Measurements from ENCODE around the gene MEIS3. TPM values are rescaled to one million over a fixed set of nuclear protein-coding genes. Genes with fewer than 3 reads are reported as not detected.

Gene MEIS3
- total RNA-seq, 1 donor from 2014 or later: 32.2 TPM

DNA sequence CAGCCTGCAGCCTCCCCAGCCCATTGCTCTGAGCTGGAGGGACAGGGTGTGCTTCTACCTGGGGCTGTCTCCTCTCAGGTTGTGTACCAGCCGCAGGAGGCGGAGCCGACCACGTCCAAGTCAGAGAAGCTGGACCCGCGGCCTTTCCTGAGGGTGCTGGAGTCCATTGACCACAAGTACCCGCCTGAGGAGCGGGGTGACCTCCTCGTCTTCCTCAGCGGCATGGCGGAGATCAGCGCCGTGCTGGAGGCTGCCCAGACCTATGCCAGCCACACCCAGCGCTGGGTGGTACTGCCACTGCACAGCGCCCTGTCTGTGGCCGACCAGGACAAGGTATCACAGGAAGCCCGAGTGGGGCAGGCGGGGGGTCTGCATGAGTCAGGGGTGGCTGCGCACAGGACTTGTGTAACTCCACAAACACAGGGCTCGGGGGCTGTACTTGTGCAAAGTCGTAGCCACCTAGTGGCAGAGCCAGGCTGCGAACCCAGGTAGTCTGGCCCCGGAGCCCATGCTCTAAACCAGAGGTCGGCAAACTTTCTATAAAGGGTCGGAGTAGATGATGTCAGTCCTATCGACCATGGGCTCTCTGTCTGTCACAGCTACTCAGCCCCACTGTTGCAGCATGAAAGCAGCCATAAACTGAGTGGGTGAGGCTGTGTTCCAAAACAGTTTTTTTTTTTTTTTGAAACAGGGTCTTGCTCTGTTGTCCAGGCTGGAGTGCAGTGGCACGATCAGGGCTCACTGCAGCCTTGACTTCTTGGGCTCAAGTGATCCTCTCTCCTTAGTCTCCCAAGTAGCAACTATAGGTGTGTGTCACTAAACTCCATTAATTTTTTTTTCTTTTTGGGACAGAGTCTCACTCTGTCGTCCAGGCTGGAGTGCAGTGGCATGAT is 61.3 kb downstream of the MEIS3 start:
- DNase-seq (ENCODE audit: low spot score): peak; percentile 27
- peaks cover 35% of the 10 kb centered on the region for H3K36me3 Mint-ChIP-seq
- H3K4me2 ChIP-seq: no peak overlapping the region

DNA sequence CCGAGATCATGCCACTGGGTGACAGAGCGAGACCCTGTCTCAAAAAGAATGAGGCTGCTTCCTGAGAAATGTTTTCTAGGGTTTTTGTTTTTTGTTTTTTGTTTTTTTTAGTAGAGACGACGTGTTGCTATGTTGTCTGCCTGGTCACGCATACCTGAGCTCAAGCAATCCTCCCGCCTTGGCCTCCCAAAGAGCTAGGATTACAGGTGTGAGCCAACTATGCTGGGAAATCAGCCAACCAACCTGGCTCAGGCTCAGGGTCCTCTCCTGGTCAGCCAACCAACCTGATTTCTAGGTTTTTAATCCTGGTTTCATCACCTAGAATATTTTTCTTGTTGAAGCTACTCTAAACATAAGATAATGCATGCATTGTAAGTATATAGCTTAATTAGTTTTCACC is 62.4 kb downstream of the MEIS3 start:
- no peak overlapping the region for H3K27ac Mint-ChIP-seq
- H3K4me3 Mint-ChIP-seq: no peak overlapping the region
- no peaks in the 10 kb centered on the region for H3K9me3 ChIP-seq (ENCODE audit: low read depth)
- no peak for DNase-seq (ENCODE audit: low spot score)
- no peaks in the 10 kb centered on the region for H3K4me1 Mint-ChIP-seq
- H3K36me3 ChIP-seq: no peaks in the 10 kb centered on the region
- H3K27me3 Mint-ChIP-seq (ENCODE audit: insufficient read depth, low read depth): peaks cover 3% of the 10 kb centered on the region
- H3K27me3 ChIP-seq: no peaks in the 10 kb centered on the region
- TF ChIP-seq CTCF (IDR thresholded peaks at IDR 0.05): no peak
- no peak for TF ChIP-seq EZH2 (IDR thresholded peaks at IDR 0.05)
- TF ChIP-seq EZH2phosphoT487 (IDR thresholded peaks at IDR 0.05): no peak
- H3K27ac ChIP-seq: no peak overlapping the region
- no peak overlapping the region for H2AFZ ChIP-seq (replicated peaks)
- peaks cover 39% of the 10 kb centered on the region for H3K36me3 Mint-ChIP-seq
- no peak overlapping the region for H3K4me2 ChIP-seq
- H3K79me2 ChIP-seq (ENCODE audit: low read depth): peaks cover 9% of the 10 kb centered on the region
- H3K4me1 ChIP-seq: no peaks in the 10 kb centered on the region
- no peaks in the 10 kb centered on the region for H4K20me1 ChIP-seq (ENCODE audit: low read depth)
- H3K9ac ChIP-seq: no peak overlapping the region
- H3K4me3 ChIP-seq: no peak overlapping the region
- no peaks in the 10 kb centered on the region for H3F3A ChIP-seq (ENCODE audit: low read depth)
- no peaks in the 10 kb centered on the region for H3K9me3 Mint-ChIP-seq

More for the DNA sequence above, 61.3 kb downstream of the MEIS3 start:
- no peaks in the 10 kb centered on the region for H3K27me3 ChIP-seq
- no peak overlapping the region for H3K4me3 ChIP-seq
- no peak overlapping the region for H3K27ac ChIP-seq
- TF ChIP-seq CTCF (IDR thresholded peaks at IDR 0.05): peak; percentile 38
- no peak for TF ChIP-seq EZH2phosphoT487 (IDR thresholded peaks at IDR 0.05)
- TF ChIP-seq EZH2 (IDR thresholded peaks at IDR 0.05): no peak
- Mint-ChIP-seq H3K27me3 (ENCODE audit: insufficient read depth, low read depth) (no peaks in the 10 kb centered on the region), H3K9me3 (no peaks in the 10 kb centered on the region), H3K4me1 (no peaks in the 10 kb centered on the region), H3K27ac (no peak overlapping the region), H3K4me3 (no peak overlapping the region)
- H3K4me1 ChIP-seq: no peaks in the 10 kb centered on the region
- H3K36me3 ChIP-seq: no peaks in the 10 kb centered on the region
- H4K20me1 ChIP-seq (ENCODE audit: low read depth): no peaks in the 10 kb centered on the region
- no peaks in the 10 kb centered on the region for H3F3A ChIP-seq (ENCODE audit: low read depth)
- H2AFZ ChIP-seq (replicated peaks): no peak overlapping the region
- no peak overlapping the region for H3K9ac ChIP-seq
- no peaks in the 10 kb centered on the region for H3K79me2 ChIP-seq (ENCODE audit: low read depth)
- H3K9me3 ChIP-seq (ENCODE audit: low read depth): no peaks in the 10 kb centered on the region

DNA sequence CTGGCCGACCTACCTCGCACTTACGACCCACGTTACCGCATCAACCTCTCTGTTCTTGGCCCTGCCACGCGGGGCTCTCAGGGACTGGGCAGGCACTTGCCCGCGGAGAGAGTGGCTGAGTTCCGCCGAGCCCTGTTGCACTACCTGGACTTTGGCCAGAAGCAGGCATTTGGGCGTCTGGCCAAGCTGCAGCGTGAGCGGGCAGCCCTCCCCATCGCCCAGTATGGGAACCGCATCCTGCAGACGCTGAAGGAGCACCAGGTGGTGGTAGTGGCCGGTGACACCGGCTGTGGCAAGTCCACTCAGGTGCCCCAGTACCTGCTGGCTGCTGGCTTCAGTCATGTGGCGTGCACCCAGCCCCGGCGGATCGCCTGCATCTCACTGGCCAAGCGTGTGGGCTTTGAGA is 66.0 kb downstream of the MEIS3 start:
- H3K9ac ChIP-seq: no peak overlapping the region
- Mint-ChIP-seq H3K4me3 (no peak overlapping the region), H3K9me3 (no peaks in the 10 kb centered on the region), H3K27me3 (ENCODE audit: insufficient read depth, low read depth) (peaks cover 7% of the 10 kb centered on the region), H3K36me3 (peaks cover 30% of the 10 kb centered on the region), H3K27ac (no peak overlapping the region), H3K4me1 (peaks cover 25% of the 10 kb centered on the region)
- H3K27ac ChIP-seq: no peak overlapping the region
- H3F3A ChIP-seq (ENCODE audit: low read depth): peaks cover 4% of the 10 kb centered on the region
- peaks cover 35% of the 10 kb centered on the region for H3K79me2 ChIP-seq (ENCODE audit: low read depth)
- H4K20me1 ChIP-seq (ENCODE audit: low read depth): peaks cover 5% of the 10 kb centered on the region
- no peak overlapping the region for H3K4me3 ChIP-seq
- H3K4me2 ChIP-seq: no peak overlapping the region
- H3K36me3 ChIP-seq: no peaks in the 10 kb centered on the region
- H3K9me3 ChIP-seq (ENCODE audit: low read depth): no peaks in the 10 kb centered on the region
- TF ChIP-seq EZH2 (IDR thresholded peaks at IDR 0.05): no peak
- TF ChIP-seq CTCF (IDR thresholded peaks at IDR 0.05): no peak
- no peak for TF ChIP-seq EZH2phosphoT487 (IDR thresholded peaks at IDR 0.05)
- DNase-seq (ENCODE audit: low spot score): no peak
- H3K27me3 ChIP-seq: peaks cover 4% of the 10 kb centered on the region
- no peak overlapping the region for H2AFZ ChIP-seq (replicated peaks)
- H3K4me1 ChIP-seq: peaks cover 11% of the 10 kb centered on the region

Other genes with a start within 250 kb of the MEIS3 start
- gene BBC3, start 188.3 kb downstream of the MEIS3 start, total RNA-seq (ENCODE audit: low replicate concordance): 2.8 and 19.1 TPM in 2 replicates
- 3.4 and 16.0 TPM in 2 replicates for gene CCDC9, start 163.0 kb downstream of the MEIS3 start, total RNA-seq (ENCODE audit: low replicate concordance)
- gene INAFM1, start 144.6 kb downstream of the MEIS3 start, total RNA-seq (ENCODE audit: low replicate concordance): 3.7 TPM in 1 of 2 replicates, not detected in the other
- 0.06 TPM in 1 of 2 replicates, not detected in the other for gene C5AR1, start 109.7 kb downstream of the MEIS3 start, total RNA-seq (ENCODE audit: low replicate concordance)
- not detected in 2 replicates for gene C5AR2, start 87.4 kb downstream of the MEIS3 start, total RNA-seq (ENCODE audit: low replicate concordance)
- 12.3 and 29.5 TPM in 2 replicates for gene DHX34, start 70.2 kb downstream of the MEIS3 start, total RNA-seq (ENCODE audit: low replicate concordance)
- gene SLC8A2, start 52.4 kb upstream of the MEIS3 start, total RNA-seq (ENCODE audit: low replicate concordance): 14.5 and 17.6 TPM in 2 replicates
- gene KPTN, start 64.7 kb upstream of the MEIS3 start, total RNA-seq (ENCODE audit: low replicate concordance): 17.8 and 18.1 TPM in 2 replicates
- 30.2 and 44.9 TPM in 2 replicates for gene NAPA, start 95.5 kb upstream of the MEIS3 start, total RNA-seq (ENCODE audit: low replicate concordance)
- gene ZNF541, start 153.6 kb upstream of the MEIS3 start, total RNA-seq (ENCODE audit: low replicate concordance): not detected in 2 replicates
- 6.4 and 15.6 TPM in 2 replicates for gene BICRA, start 189.6 kb upstream of the MEIS3 start, total RNA-seq (ENCODE audit: low replicate concordance)

Measured in neural progenitor cell (in vitro differentiated cells).